ENCODE data around the gene TSGA10. TPM values are rescaled to one million over a fixed set of nuclear protein-coding genes. Genes with fewer than 3 reads are reported as not detected.

Gene TSGA10
- total and polyA plus RNA-seq, 2 donors (not counting 3 experiments of a cell fraction or from before 2014, with no cell fraction given) = 0.12 to 2.7 TPM

- no peaks in the 10 kb centered on the region for H3K9me1 ChIP-seq (replicated peaks; ENCODE audit: control insufficient read depth, extremely low read depth, insufficient read depth, low read length)
- dilution Hi-C loops (cut with MboI; ENCODE audit: extremely low pct_ligation_motif_present, low sequenced_read_pairs) = no loop called here
- H3K9me3 ChIP-seq (replicated peaks; ENCODE audit: control insufficient read depth, insufficient read depth, low read length) = no peaks in the 10 kb centered on the region
- H2AFZ ChIP-seq (ENCODE audit: low read depth, low read length) = no peak overlapping the region
- BruUV-seq (replicated peaks) = no TSS peak
- ChIA-PET CTCF (interaction anchor here (1.8 kb wide), 1 partner anchor 35 kb away, joined by 4 read pairs; no protein-coding TSS in a partner anchor), POLR2A (no interaction called here)
- no peaks in the 10 kb centered on the region for H4K20me1 ChIP-seq (replicated peaks; ENCODE audit: control insufficient read depth, extremely low read depth, insufficient read depth, low read length)
- H3K9ac ChIP-seq (replicated peaks; ENCODE audit: extremely low read depth, insufficient read depth, low read length) = no peak overlapping the region
- DNase-seq (ENCODE audit: low read depth, low spot score) = no peak
- TF ChIP-seq MAX (IDR thresholded peaks at IDR 0.05; ENCODE audit: insufficient read depth, insufficient read length) = no peak
- TF ChIP-seq POLR2AphosphoS5 (IDR thresholded peaks at IDR 0.05; ENCODE audit: insufficient read depth, low read depth, low read length) = no peak
- no peak for TF ChIP-seq JUN (IDR thresholded peaks at IDR 0.05; ENCODE audit: borderline replicate concordance, insufficient read depth, insufficient read length, low read depth)
- no peak for TF ChIP-seq EZH2 (IDR thresholded peaks at IDR 0.05; ENCODE audit: borderline replicate concordance, low read depth, low read length, severe bottlenecking)
- no peak for TF ChIP-seq CTCF (IDR thresholded peaks at IDR 0.05; ENCODE audit: extremely low read depth in 1 of 2, insufficient read depth in 1 of 2, low read depth in 1 of 2, low read length in 2 of 2)
- TF ChIP-seq GATA2 (IDR thresholded peaks at IDR 0.05; ENCODE audit: insufficient read depth, insufficient read length, low read depth, low read length) = no peak
- no peak for TF ChIP-seq FOS (IDR thresholded peaks at IDR 0.05; ENCODE audit: borderline replicate concordance, insufficient read depth, low read length)
- no peak for TF ChIP-seq MYC (IDR thresholded peaks at IDR 0.05; ENCODE audit: low read depth, low read length)
- no peak for TF ChIP-seq POLR2A (IDR thresholded peaks at IDR 0.05; ENCODE audit: low read depth, low read length)
- H3K4me3 ChIP-seq (replicated peaks in 1 of 3; ENCODE audit: insufficient read depth in 1 of 3, low read depth in 1 of 3, low read length in 3 of 3) = no peak overlapping the region
- intact Hi-C loops (cut with micrococcal nuclease) = no loop called here
- FAIRE-seq = no peak
- H3K4me2 ChIP-seq (ENCODE audit: insufficient read depth, low read length) = no peak overlapping the region
- H3K4me1 ChIP-seq (ENCODE audit: control insufficient read depth, extremely low read depth, insufficient read depth, low read length) = no peaks in the 10 kb centered on the region
- H3K27me3 ChIP-seq (ENCODE audit: control insufficient read depth in 2 of 2, insufficient read depth in 2 of 2, low read length in 2 of 2) = peaks cover 2% of the 10 kb centered on the region in 2 experiments
- no peak overlapping the region for H3K27ac ChIP-seq (ENCODE audit: insufficient read depth, low read depth, low read length)
- no peaks in the 10 kb centered on the region for H3K36me3 ChIP-seq (ENCODE audit: control insufficient read depth in 2 of 2, extremely low read depth in 1 of 2, insufficient read depth in 2 of 2, low read length in 2 of 2)
- H3K79me2 ChIP-seq (ENCODE audit: control insufficient read depth, insufficient read depth, low read length) = no peaks in the 10 kb centered on the region
Observed at GRCh38 chr2:99031481-99031880, 123.3 kb downstream of the TSGA10 start.

All from endothelial cell of umbilical vein (primary cell).